HG02884 (cell line): ENCODE results near the gene NOS3.
"Not testable (repeated sequence)": the region's sequence is repeated elsewhere in the genome, so short reads cannot be mapped to it uniquely, and the experiment has no call there.

ENCODE experiments used
- ATAC-seq: cut with Tn5 transposase; IDR thresholded peaks from one replicate; pipeline ENCODE4 v1.9.1; 2021; ENCODE audit warnings: mild to moderate bottlenecking, moderate library complexity; ENCODE audit not compliant: unreplicated experiment

The NOS3 gene

DNA sequence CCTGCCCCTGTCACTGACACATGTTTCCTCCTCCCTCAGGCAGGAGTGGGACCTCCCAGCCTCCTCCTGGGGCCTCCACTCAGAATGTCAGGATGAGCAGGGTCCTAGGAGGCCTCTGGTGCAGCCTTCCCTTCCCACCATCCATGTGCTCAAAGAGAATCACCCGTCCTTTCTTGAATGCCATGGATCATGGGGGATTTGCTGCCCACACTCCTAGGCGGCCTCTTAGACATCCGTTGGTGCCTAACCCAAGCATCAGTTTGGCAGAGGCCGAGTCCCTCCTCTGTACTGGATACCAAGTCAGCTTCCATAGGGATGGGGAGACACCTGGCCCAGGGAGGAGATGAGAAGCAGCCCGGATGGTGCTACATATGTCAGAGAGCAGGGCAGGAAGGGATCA, 7.0 kb downstream of the NOS3 start:
- ATAC-seq: no peak

DNA sequence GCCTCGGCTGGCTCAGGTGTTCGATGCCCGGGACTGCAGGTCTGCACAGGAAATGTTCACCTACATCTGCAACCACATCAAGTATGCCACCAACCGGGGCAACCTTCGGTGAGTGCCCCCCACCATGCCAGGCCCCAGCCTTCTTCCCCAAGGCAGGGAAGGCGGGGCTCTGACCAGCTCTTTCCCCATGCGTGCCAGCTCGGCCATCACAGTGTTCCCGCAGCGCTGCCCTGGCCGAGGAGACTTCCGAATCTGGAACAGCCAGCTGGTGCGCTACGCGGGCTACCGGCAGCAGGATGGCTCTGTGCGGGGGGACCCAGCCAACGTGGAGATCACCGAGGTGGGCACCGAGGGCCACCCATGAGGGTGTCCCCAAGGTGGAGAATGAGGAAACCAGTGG, 7.5 kb downstream of the NOS3 start:
- ATAC-seq: no peak

DNA sequence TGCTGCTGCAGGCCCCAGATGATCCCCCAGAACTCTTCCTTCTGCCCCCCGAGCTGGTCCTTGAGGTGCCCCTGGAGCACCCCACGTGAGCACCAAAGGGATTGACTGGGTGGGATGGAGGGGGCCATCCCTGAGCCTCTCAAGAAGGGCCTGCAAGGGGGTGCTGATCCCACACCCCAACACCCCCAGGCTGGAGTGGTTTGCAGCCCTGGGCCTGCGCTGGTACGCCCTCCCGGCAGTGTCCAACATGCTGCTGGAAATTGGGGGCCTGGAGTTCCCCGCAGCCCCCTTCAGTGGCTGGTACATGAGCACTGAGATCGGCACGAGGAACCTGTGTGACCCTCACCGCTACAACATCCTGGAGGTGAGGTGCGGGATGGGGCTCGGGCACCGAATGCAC, 8.2 kb downstream of the NOS3 start:
- ATAC-seq: no peak

DNA sequence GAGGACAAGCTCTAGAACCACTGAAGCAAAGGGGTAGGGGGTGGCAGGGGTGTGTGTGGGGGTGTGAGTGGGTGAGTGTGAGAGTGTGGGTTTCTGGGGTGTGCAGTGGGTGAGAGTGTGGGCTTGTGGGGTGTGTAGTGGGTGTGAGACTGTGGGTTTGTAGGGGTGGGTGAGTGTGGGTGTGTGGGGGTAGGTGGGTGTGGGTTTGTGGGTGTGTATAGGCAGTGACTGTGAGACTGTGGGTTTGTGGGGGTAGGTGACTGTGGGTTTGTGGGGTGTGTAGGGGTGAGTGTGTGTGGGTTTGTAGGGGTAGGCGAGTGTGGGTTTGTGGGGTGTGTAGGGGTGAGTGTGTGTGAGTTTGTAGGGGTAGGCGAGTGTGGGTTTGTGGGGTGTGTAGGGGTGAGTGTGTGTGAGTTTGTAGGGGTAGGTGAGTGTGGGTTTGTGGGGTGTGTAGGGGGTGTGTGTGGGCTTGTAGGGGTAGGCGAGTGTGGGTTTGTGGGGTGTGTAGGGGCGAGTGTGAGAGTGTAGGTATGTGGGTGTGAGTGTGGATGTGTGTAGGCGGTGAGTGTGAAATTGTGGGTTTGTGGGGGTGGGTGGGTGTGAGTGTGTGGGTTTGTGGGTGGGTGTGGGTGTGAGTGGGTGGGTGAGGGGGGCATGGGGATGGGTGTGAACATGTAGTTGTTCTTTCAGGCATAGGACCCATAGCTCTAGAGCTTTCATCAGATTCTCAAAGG, 8.8 kb downstream of the NOS3 start:
- ATAC-seq: no peak

DNA sequence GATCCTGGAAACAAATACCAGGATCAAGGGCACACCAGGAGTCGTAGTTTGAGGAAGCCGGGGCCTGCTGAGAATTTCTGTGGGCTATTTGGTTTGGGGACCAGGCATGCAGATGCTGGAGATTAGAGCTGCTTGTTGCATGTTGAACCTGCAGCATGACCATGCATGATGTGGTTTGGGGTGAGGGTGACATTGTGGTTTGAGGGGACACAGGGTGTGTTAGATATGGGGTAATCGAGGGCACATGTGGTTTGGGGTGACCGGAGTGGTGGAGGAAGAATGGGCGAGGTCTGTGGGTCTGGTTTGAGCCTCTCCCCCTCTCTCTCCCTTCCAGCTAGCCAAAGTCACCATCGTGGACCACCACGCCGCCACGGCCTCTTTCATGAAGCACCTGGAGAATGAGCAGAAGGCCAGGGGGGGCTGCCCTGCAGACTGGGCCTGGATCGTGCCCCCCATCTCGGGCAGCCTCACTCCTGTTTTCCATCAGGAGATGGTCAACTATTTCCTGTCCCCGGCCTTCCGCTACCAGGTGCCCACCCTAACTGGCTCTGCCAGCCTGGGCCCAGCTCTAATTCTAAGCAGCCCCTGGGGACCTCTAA, 10.2 kb downstream of the NOS3 start:
- no peak for ATAC-seq

DNA sequence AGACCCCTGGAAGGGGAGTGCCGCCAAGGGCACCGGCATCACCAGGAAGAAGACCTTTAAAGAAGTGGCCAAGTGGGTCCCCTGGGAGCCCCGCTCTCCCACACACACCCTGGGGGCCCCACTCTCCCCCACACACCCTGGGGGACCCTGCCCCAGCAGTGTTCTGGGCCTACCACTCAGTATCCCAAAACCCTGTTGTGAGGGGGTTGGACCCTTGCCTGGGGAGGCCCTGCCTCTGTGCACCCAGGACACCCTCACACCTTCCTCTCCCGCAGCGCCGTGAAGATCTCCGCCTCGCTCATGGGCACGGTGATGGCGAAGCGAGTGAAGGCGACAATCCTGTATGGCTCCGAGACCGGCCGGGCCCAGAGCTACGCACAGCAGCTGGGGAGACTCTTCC, 10.7 kb downstream of the NOS3 start:
- no peak for ATAC-seq

DNA sequence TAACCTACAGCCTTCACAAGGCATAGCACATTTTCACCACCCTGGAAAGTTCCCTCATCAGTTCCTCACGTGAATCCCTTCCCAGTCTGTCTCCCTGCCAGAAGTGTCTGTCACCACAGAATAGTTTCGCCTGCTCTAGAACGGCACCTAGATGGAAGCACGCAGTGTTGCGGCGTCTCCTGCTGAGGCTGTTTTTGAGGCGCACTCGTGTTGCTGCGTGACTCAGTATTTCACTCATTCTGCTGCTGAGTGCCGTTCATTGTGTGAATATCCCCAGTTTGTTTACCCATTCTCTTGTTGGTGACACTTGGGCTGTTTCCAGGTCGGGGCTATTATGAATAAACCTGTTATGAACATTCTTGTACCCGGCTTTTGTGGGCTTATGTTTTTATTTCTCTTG, 12.8 kb downstream of the NOS3 start:
- no peak for ATAC-seq

DNA sequence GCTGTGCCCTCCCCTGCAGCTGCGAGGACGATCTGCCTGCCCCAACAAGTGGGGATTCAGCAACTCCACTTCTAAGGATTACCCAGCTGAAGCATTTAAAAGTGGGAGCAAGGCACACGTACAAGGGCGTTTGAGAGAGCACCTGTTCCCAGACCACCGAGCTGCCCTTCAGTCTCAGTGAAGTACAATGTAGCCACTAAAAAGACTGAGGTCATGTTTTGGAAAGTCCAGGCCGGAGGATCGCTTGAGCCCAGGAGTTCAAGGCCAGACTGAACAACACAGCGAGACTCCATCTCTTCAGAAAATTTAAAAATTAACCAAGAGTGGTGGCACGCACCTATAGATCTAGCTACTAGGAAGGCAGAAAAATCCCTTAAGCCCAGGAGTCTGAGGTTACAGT, 14.7 kb downstream of the NOS3 start:
- ATAC-seq: no peak

DNA sequence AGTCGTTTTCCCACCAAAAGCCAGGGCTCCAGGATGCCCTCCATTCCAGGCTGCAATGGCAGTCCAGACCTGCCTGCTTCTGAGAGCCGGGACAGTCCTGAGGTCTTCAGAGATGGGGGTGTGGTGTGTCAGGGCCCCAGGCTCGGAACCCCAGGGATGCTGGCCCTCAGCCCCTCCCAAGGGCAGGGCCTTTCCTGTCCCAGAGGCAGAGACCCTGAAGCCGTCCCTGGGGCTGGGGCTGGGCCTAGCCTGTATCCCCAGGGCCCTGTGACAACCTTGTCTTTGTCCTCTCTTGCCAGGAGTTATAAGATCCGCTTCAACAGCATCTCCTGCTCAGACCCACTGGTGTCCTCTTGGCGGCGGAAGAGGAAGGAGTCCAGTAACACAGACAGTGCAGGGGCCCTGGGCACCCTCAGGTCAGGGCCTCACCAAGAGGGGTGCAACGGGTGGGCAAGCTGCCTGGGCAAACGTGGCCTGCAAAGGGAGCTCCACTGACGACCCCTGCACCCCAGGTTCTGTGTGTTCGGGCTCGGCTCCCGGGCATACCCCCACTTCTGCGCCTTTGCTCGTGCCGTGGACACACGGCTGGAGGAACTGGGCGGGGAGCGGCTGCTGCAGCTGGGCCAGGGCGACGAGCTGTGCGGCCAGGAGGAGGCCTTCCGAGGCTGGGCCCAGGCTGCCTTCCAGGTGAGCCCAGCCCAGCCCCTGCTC, 15.9 kb downstream of the NOS3 start:
- ATAC-seq: no peak

DNA sequence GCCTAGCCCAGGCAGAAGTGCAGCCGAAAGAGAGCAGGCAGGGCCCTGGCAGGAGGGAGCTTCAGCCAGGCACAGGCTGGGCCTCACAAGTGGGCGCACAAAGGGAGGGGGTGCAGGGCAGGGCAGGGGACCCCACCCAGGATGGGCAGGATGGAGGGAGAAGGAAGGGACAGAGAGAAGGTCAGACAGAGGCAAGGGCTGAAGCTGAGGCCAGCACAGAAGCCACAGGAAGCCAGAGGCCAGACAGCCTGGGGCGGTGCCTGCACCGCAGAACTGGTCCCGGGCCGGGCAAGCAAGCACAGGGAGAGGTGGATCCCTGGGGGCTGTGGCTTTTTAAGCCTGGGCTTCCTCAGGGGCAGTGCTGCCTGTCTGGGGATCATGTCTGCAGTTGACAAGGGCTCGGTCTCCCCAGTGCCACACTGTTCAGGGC, 16.7 kb downstream of the NOS3 start:
- no peak for ATAC-seq

DNA sequence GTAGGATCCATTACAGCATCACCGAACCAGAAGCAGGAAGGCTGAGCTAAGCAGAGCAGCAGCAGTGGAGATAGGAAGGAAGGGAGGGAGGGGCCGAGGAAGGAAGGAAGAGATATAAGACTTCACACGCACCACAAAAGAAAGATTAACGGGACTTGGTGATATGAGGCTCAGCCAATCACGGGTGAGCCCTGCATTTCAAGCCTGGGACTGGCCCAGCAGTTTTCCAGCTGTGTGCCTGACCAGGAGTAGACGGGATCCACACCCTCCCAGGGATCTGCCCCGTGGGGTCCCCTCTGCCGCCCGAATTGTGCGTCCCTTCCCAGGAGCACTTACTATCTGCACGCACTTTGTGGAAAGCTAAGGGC, 17.3 kb downstream of the NOS3 start:
- no peak for ATAC-seq

DNA sequence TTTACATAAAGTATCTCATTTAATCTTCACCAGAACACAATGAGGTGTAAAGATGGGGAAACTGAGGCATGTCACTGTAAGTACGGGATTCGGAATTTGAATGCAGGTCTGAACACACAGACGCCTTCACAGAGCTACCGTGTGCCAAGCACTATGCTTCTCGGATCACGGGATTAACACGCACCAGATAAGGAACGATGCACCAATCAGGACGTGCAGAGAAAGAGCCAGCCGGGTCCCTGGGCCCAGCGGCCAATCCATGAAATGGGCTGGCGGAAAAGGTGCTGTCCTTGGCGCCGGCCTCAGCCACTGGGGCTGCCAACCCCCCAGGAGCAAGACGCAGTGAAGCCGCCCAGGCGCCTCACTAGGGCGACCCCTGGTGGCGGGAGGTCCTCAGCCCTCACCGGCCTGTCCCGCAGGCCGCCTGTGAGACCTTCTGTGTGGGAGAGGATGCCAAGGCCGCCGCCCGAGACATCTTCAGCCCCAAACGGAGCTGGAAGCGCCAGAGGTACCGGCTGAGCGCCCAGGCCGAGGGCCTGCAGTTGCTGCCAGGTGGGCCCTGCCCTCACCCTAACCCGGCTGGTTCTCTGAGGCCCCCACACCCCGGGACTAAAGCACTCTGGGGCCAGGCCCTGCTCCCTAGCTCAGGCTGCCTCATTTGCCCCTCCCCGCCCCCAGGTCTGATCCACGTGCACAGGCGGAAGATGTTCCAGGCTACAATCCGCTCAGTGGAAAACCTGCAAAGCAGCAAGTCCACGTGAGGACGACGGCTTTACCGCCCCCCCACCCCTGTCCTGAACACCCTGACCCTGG, 17.9 kb downstream of the NOS3 start:
- ATAC-seq: peak; percentile 90

DNA sequence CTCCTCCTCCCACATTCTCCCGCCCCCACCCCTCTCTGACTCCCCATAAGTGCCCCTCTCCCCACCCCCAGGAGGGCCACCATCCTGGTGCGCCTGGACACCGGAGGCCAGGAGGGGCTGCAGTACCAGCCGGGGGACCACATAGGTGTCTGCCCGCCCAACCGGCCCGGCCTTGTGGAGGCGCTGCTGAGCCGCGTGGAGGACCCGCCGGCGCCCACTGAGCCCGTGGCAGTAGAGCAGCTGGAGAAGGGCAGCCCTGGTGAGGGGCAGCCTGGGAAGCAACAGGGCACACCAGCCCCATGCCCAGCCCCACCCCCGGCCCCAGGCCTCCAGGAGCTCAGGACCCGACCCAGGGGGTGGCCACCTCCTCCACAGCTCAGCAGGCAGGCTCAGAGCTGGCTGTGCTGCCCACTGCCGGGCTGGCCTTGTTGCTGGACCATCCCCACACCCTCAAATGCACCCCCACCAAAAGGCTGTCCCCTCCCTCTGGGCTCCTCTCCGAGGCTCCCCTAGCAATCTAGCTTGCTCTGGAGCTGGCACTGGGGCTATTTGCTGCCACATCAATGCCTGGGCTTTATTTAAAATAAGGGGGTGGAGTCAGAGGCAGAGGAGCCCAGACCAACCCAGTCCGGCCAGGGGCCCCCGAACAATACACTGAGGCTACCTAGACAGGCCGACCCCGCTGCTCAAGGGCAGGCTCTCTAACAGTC, 18.7 kb downstream of the NOS3 start:
- no peak for ATAC-seq

DNA sequence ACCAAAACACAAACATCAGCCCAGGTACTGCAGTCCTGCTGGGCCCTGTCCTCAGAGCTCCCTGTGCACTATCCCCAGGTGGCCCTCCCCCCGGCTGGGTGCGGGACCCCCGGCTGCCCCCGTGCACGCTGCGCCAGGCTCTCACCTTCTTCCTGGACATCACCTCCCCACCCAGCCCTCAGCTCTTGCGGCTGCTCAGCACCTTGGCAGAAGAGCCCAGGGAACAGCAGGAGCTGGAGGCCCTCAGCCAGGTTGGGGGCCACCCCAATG, 19.2 kb downstream of the NOS3 start:
- no peak for ATAC-seq

DNA sequence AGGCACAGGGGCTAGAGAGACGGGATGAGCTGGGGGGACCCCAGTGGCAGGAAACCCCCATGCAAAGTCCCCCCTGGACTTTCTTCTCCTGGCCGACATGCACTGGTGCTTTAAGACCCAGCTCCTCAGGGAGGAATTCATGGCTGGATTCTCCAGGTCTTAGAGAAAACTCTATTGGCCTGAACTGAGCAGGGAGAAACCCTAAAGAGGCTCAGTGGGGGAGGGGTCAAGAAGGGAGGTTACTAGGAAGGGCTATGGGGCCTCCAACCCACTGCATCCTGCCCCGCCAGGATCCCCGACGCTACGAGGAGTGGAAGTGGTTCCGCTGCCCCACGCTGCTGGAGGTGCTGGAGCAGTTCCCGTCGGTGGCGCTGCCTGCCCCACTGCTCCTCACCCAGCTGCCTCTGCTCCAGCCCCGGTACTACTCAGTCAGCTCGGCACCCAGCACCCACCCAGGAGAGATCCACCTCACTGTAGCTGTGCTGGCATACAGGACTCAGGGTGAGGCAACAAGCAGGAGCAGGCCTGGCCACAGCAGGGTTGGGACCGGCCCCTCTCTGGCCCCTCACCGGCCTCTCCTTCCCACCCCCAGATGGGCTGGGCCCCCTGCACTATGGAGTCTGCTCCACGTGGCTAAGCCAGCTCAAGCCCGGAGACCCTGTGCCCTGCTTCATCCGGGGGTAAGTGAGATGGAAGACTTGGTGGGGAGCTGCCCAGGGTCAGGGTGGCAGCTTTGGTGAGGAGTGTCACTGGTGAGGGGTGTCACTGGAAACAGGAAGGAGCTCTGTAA, 19.7 kb downstream of the NOS3 start:
- ATAC-seq: no peak

DNA sequence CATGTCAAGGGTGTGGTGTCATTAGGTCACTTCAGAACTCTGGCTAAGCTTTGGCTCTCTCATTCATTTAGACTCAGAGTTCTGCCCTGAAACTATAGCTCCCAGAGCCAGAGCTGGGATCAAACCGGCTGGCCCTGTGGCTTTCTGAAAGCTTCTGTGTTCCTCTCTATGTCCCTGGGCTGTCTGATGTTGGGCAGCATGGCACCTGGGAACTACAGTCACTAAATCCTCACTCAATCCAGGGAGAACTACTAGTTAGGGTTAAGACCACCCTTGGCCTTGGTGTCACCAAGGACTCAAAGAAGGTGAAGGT, 20.2 kb downstream of the NOS3 start:
- ATAC-seq: no peak

DNA sequence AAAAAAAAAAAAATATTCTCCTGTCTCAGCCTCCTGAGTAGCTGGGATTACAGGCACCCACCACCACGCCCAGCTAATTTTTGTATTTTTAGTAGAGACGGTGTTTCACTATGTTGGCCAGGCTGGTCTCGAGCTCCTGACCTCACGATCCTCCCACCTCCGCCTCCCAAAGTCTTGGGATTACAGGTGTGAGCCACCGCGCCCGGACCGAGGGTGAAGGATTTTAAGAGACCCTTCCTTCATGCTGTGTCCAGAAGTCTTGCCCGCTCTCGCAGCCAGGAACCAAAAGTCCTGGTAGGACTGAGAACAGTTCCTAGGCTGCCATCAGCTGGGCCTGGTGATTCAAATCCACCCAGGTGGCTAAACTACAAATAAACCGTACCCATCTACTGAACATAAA, 20.8 kb downstream of the NOS3 start:
- ATAC-seq: not testable (repeated sequence)

DNA sequence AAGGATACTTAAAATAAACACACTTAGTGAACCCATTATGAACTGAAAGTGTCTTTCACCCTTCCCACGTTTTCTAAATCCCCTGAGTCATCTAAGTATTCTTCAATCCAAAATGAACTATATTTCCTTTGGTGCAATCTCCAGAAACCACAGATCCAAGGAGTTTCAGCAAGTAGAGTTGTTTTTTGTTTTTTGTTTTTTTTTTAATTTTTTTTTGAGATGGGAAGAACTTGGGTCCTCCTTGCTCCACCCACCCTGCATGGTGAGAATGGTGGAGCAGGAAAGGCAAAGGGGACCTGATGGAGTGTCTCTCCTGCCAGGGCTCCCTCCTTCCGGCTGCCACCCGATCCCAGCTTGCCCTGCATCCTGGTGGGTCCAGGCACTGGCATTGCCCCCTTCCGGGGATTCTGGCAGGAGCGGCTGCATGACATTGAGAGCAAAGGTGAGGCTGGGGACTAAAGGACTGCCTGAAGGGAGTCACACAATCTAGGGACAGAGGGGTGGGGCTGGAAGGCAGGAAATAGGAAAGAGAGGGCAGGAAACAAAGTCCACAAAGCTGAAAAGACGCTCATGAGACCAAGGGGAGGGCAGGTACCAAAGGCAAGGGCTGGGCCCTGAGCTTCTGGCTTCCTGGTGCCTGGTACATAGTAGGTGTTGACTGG, 21.3 kb downstream of the NOS3 start:
- ATAC-seq: no peak

DNA sequence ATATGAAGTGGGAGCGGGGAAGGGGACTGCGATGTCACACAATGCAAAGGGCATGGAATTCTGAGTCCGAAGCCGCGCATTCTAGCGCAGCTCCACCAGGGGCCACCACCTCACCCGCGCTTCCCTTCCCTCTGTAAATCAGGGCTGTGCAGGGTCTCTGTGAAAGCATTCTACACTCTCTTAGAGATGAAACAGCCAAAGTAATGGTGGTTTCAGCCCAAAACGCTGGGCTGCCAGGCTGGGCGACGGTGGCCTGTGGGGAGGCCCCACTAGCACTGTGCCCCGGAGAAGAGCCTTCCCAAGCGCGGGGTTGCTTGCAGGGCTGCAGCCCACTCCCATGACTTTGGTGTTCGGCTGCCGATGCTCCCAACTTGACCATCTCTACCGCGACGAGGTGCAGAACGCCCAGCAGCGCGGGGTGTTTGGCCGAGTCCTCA, 22.1 kb downstream of the NOS3 start:
- ATAC-seq: no peak

DNA sequence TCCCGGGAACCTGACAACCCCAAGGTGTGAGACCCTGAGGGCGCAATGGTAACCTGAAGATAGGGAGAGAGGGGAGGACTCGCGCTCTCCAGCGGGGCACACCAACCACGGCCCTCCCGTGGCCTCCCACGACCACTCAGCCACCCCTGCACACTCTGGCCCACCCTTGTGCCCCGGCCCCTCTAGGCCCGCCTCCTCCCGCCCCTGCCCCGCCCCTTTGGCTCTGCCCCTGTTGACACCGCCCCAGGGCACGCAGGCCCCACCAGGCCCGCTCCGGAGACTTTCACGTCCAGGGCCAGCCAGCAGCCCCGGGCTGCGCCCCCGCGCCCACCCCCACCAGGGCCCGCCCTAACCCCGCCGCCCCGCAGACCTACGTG, 22.5 kb downstream of the NOS3 start:
- no peak for ATAC-seq
